GM13977 (cell line): ENCODE measurements around the gene SLC66A2.

Source experiments
- DNase-seq: peaks from one replicate; pipeline ENCODE4 v3.0.0; 2012; ENCODE audit warnings: low spot score
- in situ Hi-C: fragments of 300-500 bp; cut with MboI; formaldehyde crosslinking; loops from one replicate; pipeline ENCODE4 v1.12.0; 2022; ENCODE audit warnings: low sequenced_read_pairs, low pct_unique_long_range_greater_than_20kb, mixed read lengths, inconsistent platforms; ENCODE audit not compliant: unreplicated experiment
- TF ChIP-seq, protein P1 (sequence below): IDR thresholded peaks from 2 replicates; pipeline ENCODE4 v1.5.1; 2012; ENCODE audit warnings: mild to moderate bottlenecking, control low read depth; ENCODE audit not compliant: insufficient read depth; ENCODE audit errors: extremely low read depth, missing control alignments

Gene SLC66A2

DNA sequence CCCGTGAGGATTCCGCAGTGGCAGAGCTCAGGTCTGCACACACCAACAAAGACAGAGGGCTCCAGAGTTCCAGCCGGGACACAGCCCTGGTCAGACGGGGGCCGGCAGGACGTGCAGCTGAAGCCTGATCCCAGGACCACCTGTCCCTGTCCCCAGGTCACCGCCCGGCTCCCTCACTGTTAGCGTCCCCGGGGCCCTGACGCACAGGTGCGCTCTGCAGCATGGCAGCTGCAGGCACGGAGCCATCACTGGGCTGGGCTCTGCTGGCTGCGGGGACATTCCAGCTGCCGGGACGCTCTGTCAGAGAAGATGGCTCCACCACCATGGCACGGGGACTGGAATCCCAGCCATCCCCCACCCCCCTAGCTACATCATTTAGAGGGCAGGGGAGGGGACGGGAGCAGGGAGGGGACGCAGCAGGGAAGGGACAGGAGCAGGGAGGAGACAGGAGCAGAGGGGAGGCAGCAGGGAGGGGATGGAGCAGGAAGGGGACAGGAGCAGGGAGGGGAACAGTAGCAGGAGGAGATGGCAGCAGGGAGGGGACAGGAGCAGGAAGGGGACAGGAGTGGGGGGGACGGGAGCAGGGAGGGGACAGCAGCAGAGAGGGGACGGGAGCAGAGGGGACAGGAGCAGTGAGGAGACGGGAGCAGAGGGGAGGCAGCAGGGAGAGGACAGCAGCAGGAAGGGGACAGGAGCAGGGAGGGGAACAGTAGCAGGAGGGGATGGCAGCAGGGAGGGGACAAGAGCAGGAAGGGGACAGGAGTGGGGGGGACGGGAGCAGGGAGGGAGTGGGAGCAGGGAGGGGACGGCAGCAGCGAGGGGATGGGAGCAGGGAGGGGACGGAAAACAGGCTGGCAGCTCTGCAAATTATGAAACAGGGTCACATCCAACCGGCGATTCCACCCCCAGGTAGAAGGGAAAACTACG is 39.8 kb downstream of the SLC66A2 start:
- in situ Hi-C loops, result no loop called here
- TF ChIP-seq, protein P1, sequence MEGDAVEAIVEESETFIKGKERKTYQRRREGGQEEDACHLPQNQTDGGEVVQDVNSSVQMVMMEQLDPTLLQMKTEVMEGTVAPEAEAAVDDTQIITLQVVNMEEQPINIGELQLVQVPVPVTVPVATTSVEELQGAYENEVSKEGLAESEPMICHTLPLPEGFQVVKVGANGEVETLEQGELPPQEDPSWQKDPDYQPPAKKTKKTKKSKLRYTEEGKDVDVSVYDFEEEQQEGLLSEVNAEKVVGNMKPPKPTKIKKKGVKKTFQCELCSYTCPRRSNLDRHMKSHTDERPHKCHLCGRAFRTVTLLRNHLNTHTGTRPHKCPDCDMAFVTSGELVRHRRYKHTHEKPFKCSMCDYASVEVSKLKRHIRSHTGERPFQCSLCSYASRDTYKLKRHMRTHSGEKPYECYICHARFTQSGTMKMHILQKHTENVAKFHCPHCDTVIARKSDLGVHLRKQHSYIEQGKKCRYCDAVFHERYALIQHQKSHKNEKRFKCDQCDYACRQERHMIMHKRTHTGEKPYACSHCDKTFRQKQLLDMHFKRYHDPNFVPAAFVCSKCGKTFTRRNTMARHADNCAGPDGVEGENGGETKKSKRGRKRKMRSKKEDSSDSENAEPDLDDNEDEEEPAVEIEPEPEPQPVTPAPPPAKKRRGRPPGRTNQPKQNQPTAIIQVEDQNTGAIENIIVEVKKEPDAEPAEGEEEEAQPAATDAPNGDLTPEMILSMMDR, result no peak

DNA sequence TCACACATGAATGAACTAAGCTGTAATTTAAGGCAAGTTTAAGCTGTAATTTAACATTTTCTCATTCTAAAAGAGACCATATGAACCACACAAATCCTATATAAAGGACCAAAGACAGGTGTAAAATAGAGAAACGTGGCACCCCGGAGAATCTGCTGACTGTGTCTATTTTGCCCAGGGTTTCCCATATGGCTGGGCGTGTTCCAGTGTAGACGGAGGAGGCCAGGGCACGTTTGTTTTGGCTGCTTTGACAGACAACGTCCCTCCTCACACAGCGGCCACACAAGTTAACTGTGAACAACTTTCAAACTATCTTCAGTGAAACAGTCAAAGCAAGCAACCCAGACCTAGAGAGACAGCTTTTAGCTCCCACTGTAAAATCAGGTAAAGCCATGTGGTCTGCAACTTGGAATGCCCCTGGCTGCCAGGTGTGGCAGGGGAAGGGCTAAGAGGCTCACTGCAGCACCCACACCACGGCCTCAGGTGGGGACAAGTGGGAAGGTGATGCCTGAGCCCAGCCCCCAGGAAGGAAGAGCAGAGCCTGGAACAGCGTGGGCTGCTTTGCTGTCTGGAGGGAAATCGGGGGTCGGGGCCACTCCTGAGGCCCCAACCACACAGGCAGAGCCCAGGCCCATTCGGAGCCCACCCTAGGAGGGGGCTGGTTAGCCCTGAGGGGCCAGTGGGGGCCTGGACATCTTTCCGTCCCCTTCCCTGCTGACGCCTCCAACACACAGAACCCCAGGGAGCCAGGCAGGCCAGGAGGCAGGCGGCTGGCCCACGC is 40.7 kb downstream of the SLC66A2 start:
- TF ChIP-seq, protein P1, result no peak
- in situ Hi-C loops, result no loop called here
- DNase-seq, result peak; percentile 23

More for the DNA sequence above, 39.8 kb downstream of the SLC66A2 start:
- DNase-seq, result peak; percentile 20

DNA sequence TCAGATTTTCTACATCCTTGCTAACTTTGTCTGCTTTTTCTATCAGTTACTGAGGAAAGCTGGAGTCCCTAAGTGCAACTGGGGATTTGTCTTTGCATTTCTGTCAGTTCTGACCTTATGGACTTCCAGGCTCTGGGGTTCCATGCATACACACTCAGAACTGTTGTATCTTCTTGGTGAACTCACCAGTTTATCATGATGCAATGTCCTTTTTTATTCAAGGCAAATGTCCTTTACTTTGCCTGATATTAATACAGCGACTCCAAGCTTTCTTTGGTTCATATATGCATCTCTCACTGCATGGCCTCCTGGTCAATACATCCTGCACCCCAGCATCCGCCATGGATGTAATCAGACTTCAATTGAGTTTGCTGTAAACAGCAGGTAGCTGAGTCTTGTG is 44.7 kb downstream of the SLC66A2 start:
- TF ChIP-seq, protein P1, result no peak
- DNase-seq, result no peak
- in situ Hi-C loops, result no loop called here

DNA sequence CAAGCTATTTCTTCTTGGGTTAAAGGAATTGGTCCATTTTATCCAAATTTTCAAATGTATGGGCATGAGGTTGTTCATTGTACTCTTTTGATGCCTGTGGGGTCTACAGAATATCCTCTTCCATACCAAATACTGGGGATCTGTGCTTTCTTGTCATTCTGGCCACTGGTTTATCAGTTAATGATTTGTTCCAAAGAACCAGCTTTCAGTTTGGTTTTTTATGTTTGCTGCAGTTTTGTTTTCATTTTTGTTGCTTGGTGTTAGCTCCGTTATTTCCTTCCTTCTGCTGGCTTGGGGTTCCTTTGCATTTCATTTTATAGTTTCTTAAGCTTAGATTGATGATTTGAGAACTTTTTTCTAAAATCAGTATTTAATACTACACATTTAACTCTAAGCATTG is 45.5 kb downstream of the SLC66A2 start:
- in situ Hi-C loops, result no loop called here
- no peak for DNase-seq
- TF ChIP-seq, protein P1, result no peak

DNA sequence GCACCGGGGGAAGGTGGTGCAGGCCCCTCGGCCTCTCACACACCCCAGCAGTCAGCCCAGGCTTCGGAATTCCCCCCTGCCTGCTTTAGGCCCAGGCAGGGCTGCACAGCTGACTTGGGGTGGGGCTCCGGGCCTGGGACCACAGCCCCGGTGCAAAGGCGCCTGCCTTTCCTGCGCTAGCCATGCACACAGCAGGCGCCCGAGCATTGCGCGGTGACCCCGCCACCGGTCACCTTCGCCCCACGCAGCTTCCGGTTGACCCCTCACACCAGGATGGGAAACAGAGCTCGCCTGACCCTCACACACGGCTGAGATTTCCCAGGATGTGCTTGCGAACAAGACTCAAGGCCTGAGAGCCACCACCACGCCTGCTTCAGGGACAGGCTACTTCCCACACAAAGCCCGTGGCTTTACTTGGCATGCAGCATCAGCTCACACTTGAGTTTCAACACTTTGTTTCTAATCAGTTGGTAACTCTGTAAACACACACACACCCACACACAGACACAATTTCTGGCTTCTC is 46.0 kb downstream of the SLC66A2 start:
- in situ Hi-C loops, result no loop called here
- DNase-seq, result no peak
- TF ChIP-seq, protein P1, result no peak

DNA sequence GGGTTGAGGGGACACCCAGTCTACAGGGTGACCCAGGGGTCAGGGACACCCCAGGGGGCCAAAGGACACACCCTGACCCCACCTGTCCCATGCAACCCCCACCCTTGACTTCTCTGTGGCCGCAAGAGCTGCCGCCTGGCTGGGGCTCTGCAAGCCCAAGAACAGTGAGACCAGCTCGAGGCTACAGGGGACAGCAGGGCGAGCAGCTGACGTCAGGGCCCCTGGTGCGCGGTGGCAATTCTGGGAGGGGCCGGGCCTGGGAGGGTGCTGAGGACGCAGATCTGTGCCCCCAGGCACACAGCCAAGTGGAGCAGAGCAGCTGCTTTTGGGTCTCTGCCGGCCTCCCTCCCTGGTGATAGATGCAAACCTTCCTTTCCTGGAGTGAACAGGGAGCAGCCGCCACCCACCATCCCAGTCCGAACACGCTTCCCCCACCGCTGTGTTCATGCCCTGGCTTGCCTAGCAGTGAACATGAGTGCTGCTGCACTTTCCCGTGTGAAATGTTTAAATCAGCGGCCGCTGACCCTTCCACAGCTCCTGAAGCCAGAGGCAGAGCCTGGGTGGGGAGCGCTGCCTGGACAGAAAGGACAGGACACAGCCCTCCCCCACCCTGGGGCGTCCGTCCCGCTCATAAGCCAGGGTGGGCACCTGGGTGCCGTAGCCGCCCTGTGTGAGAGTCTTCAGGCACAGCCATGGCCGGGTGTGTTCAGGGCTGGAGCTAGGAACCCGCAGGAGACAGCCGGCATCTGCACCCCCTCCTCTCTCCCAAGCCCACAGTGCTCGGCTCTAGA is 46.9 kb downstream of the SLC66A2 start:
- in situ Hi-C loops, result no loop called here
- no peak for DNase-seq
- TF ChIP-seq, protein P1, result no peak
